AG10803 (cell line): ENCODE results near the gene C6orf62.
"Not testable (repeated sequence)": the region's sequence is repeated elsewhere in the genome, so short reads cannot be mapped to it uniquely, and the experiment has no call there.

Experiments used
- DNase-seq: peaks from one replicate; pipeline ENCODE4 v3.0.0; 2010; ENCODE audit warnings: low read depth
- H3K4me3 ChIP-seq: 2 replicates; pipeline ENCODE4 v1.5.1; 2011; ENCODE audit warnings: mild to moderate bottlenecking, low read length, control low read depth
- CTCF ChIP-seq: conservative IDR thresholded peaks from 2 replicates; pipeline ENCODE4 v1.5.1; 2011; ENCODE audit warnings: mild to moderate bottlenecking, low read length, control low read depth, inconsistent platforms

The C6orf62 gene

GRCh38 chr6:24695635-24696034 lies 23.3 kb downstream of the C6orf62 start:
- DNase-seq, result peak; percentile 40
- TF ChIP-seq CTCF, result peak; percentile 55
- H3K4me3 ChIP-seq, result not testable (repeated sequence)

- no peak for DNase-seq
- no peak overlapping the region for H3K4me3 ChIP-seq
- TF ChIP-seq CTCF, result no peak
These were observed 24.8 kb downstream of the C6orf62 start for GRCh38 chr6:24694198-24694597.

GRCh38 chr6:24692848-24693592 lies 25.9 kb downstream of the C6orf62 start:
- TF ChIP-seq CTCF, result no peak
- H3K4me3 ChIP-seq, result no peak overlapping the region
- DNase-seq, result no peak

- no peak overlapping the region for H3K4me3 ChIP-seq
- no peak for TF ChIP-seq CTCF
- no peak for DNase-seq
These were observed 26.5 kb downstream of the C6orf62 start for GRCh38 chr6:24692415-24692814.

GRCh38 chr6:24692003-24692402 lies 27.0 kb downstream of the C6orf62 start:
- DNase-seq, result no peak
- H3K4me3 ChIP-seq, result no peak overlapping the region
- no peak for TF ChIP-seq CTCF

GRCh38 chr6:24691550-24691949 lies 27.4 kb downstream of the C6orf62 start:
- no peak for DNase-seq
- no peak for TF ChIP-seq CTCF
- no peak overlapping the region for H3K4me3 ChIP-seq

- TF ChIP-seq CTCF, result no peak
- DNase-seq, result no peak
- no peak overlapping the region for H3K4me3 ChIP-seq
These were observed 28.4 kb downstream of the C6orf62 start for GRCh38 chr6:24690593-24690992.
